ENCODE data around the gene DIP2C.
"Not testable (repeated sequence)": the region's sequence is repeated elsewhere in the genome, so short reads cannot be mapped to it uniquely, and the experiment has no call there.

DIP2C gene

DNA sequence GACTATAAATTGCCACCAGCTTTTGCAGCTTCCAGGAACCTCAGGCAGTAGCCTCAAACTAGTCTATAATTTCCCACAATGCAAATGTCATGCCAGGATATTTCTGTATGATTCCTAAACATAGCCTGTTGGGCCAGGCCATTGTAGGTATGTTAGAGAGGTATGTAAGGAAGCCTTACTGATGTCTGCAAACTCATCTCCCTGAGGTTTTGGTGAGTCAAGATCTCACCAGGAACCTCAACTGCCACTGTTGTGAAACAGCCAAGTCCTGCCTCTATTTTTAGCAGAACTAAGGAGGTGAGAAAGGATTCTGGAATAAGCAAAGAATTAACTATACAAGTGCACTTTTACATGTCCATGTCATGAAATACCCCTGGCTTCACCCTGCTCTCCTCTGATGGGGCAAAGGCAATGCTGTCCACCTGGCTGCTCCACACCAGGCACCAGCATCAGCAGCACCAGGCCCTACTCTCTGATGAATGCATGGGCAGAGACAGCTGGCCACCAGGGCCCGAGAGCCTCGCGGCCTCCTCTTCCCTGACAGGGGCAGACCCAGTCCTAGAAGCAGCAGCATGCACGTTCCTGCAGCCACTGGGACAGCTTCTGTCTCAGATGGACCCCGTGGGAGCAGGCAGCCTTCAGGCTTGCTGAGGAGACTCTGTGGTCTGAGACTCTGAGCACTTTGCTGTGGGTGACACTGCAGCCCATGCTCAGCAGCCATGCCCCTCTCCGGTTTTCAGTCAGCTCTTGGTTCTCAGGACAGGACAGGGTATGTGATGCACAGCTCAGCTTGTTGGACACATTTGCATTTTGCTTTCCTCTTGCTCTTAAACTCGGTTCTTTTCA, 407.0 kb downstream of the DIP2C start:
- DNase-seq: no peak

GRCh38 chr10:279655-280054, 409.8 kb downstream of the DIP2C start:
- DNase-seq: no peak

- DNase-seq: no peak
Observed at GRCh38 chr10:279232-279631, 410.2 kb downstream of the DIP2C start.

- DNase-seq: no peak
Observed at GRCh38 chr10:278707-279106, 410.8 kb downstream of the DIP2C start.

DNA sequence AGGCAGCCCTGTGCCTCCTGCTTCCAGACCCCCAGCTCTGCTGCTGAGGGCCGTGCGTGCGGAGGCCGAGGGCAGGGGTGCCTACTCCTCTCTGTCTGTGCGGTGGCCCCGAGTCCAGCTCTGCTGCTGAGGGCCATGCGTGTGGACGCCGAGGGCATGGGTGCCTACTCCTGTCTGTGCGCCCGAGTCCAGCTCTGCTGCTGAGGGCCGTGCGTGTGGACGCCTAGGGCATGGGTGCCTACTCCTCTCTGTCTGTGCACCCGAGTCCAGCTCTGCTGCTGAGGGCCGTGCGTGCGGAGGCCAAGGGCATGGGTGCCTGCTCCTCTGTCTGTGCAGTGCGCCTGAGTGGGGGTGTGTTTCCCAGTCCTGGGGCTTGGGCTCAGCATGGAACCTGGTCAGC, 411.5 kb downstream of the DIP2C start:
- no peak for DNase-seq

DNA sequence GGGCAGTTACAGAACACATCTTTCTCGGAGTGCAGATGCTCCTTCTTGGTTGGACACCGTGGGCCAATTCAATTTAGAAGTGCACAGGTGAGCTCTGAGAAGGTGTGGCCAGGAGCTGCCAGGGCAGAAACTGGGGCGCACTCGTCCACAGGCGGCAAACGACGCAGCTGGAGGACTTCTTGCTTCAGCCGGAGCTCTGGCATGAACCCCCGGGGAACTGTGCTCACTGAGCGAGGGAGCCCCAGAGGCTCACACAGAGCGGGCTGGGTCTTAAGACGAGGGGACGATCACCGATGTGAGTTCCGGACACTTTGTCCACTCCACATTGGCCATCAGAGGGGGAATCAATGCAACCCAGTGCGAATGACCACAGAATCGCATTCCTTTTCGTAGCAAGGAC, 413.8 kb downstream of the DIP2C start:
- no peak for DNase-seq

DNA sequence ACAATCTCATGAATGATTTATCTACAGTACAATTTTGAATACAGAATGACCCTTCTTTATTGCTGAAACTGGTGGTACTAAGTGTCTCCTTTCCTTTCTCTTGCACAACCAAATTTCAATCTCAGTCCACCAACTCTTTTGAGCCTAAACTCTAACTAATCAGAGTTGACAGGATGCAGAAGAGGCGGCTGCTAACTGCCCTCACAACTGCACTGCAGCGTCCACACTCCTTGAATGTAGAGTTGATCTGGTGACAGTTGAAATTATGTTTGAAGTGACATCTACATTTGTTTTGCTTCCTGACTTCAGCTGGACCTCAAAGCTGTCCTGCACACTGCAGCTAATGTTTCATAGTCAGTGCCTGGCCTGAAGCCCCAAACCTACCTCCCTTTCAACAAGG, 414.6 kb downstream of the DIP2C start:
- DNase-seq: no peak

- no peak for DNase-seq
Observed at GRCh38 chr10:273088-273487, 416.4 kb downstream of the DIP2C start.

DNA sequence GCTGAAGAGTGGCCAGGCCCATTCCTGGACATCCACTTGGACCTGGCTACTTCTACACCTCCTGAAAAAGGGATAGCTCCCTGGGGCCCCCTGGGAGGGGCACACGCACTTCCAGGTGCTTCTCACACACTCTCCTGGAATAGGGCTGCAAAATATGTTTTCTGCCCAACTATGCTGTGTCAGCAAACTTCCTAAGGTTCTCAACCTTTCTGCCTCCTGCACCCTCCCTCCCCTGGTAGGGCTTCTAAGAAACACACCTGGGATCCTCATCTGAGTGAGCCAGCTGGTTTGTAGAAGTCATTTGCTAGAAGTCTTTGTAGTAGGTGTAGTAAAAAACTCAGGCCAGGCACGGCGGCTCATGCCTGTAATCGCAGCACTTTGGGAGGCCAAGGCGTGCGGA, 417.7 kb downstream of the DIP2C start:
- DNase-seq: no peak

DNA sequence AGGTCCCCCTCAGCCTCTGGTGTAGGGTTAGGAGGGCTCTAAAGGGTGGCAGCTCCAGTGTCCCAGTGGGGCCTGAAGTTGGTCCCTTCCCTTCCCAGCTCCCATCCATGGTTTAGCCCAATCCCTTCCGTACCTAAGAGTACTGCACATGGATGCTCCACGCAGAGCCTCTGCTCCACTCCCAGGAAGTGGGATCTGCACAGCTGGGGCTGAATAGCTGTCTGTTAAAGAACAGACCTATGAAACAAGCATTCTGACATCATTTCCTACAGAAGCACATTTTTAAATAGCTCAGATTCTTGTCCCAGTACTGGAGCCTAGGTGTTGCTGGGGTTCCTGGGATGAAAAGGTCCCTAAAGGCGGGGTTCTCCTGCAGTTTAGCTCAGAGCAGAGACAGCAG, 418.3 kb downstream of the DIP2C start:
- no peak for DNase-seq

GRCh38 chr10:269440-270074, 419.9 kb downstream of the DIP2C start:
- no peak for DNase-seq

DNA sequence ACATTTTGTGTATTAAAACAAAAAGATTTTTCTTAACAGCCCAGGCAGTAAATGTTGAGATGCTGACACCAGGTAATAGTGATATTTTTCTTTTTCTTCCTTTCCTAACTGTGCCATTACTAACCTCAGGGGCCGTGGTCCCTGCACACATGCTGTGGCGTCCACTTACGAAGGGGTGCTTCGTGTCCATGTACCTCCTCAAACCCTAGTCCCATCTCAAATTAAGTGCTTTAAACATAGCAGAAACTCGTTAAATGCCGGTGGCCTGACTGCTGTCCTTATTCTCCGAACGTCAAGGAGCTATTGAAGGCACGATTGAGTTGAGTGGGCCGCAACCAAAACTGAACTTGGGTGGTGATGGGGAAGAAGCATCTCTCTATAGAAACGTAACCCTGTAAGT, 421.8 kb downstream of the DIP2C start:
- DNase-seq: no peak

GRCh38 chr10:266974-267425, 422.5 kb downstream of the DIP2C start:
- DNase-seq: no peak

DNA sequence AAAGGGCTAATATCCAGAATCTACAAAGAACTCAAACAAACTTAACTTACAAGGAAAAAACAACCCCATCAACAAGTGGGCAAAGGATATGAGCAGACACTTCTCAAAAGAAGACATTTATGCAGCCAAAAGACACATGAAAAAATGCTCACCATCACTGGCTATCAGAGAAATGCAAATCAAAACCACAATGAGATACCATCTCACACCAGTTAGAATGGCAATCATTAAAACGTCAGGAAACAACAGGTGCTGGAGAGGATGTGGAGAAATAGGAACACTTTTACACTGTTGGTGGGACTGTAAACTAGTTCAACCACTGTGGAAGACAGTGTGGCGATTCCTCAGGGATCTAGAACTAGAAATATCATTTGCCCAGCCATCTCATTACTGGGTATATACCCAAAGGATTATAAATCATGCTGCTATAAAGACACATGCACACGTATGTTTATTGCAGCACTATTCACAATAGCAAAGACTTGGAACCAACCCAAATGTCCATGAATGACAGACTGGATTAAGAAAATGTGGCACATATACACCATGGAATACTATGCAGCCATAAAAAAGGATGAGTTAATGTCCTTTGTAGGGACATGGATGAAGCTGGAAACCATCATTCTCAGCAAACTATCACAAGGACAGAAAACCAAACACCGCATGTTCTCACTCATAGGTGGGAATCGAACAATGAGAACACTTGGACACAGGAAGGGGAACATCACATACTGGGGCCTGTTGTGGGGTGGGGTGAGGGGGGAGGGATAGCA, 423.5 kb downstream of the DIP2C start:
- DNase-seq: not testable (repeated sequence)

- not testable (repeated sequence) for DNase-seq
Observed at GRCh38 chr10:265074-265440, 424.4 kb downstream of the DIP2C start.

DNA sequence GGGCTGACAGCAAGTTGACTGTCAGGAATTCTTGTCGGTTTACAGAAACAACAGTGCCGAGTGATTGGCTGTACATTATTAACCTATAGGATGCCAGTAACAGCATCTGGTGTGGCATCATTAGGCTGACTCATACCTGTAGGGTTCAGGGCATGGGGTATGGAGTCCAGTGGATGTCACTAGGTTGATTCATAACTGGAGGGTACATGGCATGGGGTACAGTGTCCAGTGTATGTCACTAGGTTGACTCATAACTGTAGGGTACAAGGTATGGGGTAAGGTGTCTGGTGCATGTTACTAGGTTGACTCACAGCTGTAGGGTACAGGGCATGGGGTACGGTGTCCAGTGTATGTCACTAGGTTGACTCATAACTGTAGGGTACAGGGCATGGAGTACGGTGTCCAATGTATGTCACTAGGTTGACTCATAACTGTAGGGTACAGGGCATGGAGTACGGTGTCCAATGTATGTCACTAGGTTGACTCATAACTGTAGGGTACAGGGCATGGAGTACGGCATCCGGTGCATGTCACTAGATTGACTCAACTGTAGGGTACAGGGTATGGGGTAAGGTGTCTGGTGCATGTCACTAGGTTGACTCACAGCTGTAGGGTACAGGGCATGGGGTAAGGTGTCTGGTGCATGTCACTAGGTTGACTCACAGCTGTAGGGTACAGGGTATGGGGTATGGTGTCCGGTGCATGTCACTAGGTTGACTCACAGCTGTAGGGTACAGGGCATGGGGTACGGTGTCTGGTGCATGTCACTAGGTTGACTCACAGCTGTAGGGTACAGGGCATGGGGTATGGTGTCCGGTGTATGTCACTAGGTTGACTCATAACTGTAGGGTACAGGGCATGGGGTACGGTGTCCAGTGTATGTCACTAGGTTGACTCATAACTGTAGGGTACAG, 425.1 kb downstream of the DIP2C start:
- not testable (repeated sequence) for DNase-seq

DNA sequence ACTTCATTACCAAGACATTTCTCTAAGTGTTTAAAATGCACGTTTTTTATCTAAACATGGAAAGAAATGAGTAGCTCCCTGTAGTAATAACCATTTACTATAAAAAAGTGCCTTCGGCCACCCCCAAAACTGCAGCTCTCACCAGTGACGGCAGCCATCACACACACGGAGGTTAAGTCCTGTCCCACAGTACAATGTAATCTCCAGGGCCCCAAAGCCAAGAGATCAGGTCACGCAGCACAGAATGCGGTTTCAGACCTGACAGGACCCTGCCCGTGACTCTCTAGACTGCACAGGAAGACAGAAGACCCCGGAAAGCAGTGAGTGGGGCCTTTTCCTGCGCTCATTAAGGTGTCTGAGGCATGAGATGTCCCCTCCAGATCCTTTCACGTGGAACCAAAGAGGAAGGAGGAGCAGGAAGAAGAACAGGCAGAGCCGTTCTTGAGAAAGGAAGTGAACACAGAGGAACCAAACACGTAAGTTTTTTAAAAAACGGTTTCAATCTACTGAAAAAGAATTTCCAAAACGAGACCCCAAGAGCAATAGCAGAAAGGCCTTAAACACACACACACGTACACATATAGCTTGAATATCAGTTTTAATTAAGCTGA, 428.5 kb downstream of the DIP2C start:
- DNase-seq: no peak

GRCh38 chr10:251982-252582, 437.4 kb downstream of the DIP2C start:
- DNase-seq: no peak

- no peak for DNase-seq
Observed at GRCh38 chr10:248307-248706, 441.2 kb downstream of the DIP2C start.

DNA sequence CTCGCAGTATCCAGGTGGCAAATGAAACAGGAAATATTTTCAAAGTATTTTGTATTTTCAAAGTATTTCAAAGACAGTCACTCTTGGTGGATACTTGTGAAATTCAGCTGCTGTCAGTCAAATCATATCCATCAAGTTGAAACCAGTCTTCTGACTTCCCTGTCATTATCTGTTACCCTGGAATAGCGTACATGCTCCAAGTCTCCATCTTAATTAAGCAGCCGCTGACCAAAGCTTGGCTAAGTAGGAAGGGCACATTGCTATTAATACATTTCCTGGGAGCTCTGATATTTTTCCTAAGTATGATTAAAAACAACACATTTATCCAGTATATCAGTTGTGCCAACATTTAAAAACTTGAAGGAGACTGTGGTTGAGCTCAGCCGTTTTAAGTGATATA, 442.0 kb downstream of the DIP2C start:
- DNase-seq: no peak

GRCh38 chr10:246431-246830, 443.0 kb downstream of the DIP2C start:
- no peak for DNase-seq

DNA sequence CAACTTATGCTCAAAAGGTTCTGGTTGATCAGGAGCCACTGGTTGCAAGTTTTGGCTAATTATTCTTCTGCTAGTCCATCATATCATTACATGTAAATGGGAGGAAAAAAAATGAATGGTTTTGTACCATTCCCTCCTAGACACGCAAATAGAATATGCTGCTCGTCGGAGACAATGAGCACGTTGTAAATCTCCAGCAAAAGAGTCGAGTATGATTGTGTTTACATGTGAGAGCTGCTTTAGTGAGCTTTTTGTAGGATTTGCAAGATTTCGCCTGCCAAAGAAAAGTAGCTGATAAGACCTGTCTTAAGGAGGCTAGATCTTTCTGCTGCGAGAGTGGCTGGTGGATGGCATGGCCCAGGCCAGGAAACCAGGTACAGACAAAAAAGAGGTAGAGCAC, 445.2 kb downstream of the DIP2C start:
- DNase-seq: no peak
